ENCODE measurements around the gene LAMA1. TPM values are rescaled to one million over a fixed set of nuclear protein-coding genes. Genes with fewer than 3 reads are reported as not detected.

Gene LAMA1
- total RNA-seq, 1 experiment from 2014 or later = 11.3 TPM

- intact Hi-C loops (cut with micrococcal nuclease) = no loop called here
- POLR2A ChIA-PET = interaction anchor here (0.6 kb wide), 1 partner anchor 40 kb away, joined by 3 read pairs; no protein-coding TSS in a partner anchor
- H3K27ac Mint-ChIP-seq (ENCODE audit: low read depth, unreplicated experiment) = no peak overlapping the region
- BruUV-seq (replicated peaks) = no TSS peak
- no peak overlapping the region for H3K4me3 Mint-ChIP-seq (ENCODE audit: unreplicated experiment)
- CTCF ChIA-PET = interaction anchor here (0.6 to 9.0 kb wide), 6 partner anchors 24 to 173 kb away, joined by 3 to 208 read pairs (median 19); no protein-coding TSS in a partner anchor
- no peaks in the 10 kb centered on the region for H3K9me3 Mint-ChIP-seq (ENCODE audit: unreplicated experiment)
- TF ChIP-seq CTCF (IDR thresholded peaks at IDR 0.05; ENCODE audit: unreplicated experiment) = no peak
- no peaks in the 10 kb centered on the region for H3K27me3 Mint-ChIP-seq (ENCODE audit: insufficient read depth, unreplicated experiment)
- no peaks in the 10 kb centered on the region for H3K36me3 Mint-ChIP-seq (ENCODE audit: insufficient read depth, unreplicated experiment)
- H3K4me1 Mint-ChIP-seq (ENCODE audit: insufficient read depth, unreplicated experiment) = peaks cover 6% of the 10 kb centered on the region
- peak; percentile 11 for DNase-seq (ENCODE audit: unreplicated experiment)
These were observed 200.5 kb downstream of the LAMA1 start for GRCh38 chr18:6917072-6917471.

DNA sequence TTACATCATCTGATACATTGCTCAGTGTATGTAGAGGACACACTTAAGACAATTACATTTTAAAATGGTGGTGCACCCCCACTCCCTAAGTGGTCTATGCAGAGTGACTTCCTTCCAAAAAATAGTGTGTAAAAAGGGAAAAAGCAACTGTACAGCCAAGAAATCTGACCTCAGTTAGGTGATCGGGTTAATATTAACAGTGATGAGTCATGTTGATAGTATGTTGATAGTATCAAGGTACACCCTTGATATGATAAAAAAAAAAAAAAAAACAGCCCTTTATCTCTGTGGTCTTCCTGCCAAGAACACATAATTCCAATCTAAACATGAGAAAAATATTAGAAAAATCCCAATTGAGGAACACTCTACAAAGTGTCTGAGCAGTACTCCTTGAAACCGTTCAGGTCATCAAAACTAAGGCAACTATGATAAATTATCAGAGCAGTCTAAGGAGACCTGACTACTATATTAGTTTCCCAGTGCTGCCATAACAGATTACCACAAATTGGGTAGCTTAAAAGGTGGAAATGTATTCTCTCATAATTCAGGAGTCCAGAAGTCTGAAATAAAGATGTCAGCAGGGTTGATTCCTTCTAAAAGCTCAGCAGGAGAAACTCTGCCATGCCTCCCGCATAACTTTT is 216.2 kb downstream of the LAMA1 start:
- no peaks in the 10 kb centered on the region for H3K36me3 Mint-ChIP-seq (ENCODE audit: insufficient read depth, unreplicated experiment)
- CTCF ChIA-PET = interaction anchor here (0.6 kb wide), 1 partner anchor 257 kb away, joined by 3 read pairs; no protein-coding TSS in a partner anchor
- H3K4me3 Mint-ChIP-seq (ENCODE audit: unreplicated experiment) = no peak overlapping the region
- POLR2A ChIA-PET = no interaction called here
- H3K27me3 Mint-ChIP-seq (ENCODE audit: insufficient read depth, unreplicated experiment) = no peaks in the 10 kb centered on the region
- no peaks in the 10 kb centered on the region for H3K4me1 Mint-ChIP-seq (ENCODE audit: insufficient read depth, unreplicated experiment)
- no peak for DNase-seq (ENCODE audit: unreplicated experiment)
- no TSS peak for BruUV-seq (replicated peaks)
- intact Hi-C loops (cut with micrococcal nuclease) = no loop called here
- no peak for TF ChIP-seq CTCF (IDR thresholded peaks at IDR 0.05; ENCODE audit: unreplicated experiment)
- H3K27ac Mint-ChIP-seq (ENCODE audit: low read depth, unreplicated experiment) = no peak overlapping the region
- H3K9me3 Mint-ChIP-seq (ENCODE audit: unreplicated experiment) = peaks cover 8% of the 10 kb centered on the region

DNA sequence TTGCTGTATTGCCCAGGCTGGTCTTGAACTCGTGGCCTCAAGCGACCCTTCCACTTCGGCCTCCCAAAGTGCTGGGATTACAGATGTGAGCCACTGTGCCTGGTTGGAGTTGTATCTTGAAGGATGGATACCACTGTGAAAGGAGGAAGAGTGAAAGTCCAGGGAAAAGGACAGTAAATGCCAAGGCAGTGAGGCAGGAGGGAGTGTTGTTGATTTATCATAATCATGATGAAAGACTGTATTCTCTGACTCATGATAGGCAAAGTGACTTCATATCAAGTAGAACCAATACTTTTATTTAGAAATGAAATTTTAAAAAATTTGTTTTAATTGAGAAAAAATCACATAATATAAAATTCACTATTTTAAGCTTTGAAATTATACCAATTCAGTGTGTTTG is 225.8 kb downstream of the LAMA1 start:
- H3K27me3 Mint-ChIP-seq (ENCODE audit: insufficient read depth, unreplicated experiment) = no peaks in the 10 kb centered on the region
- BruUV-seq (replicated peaks) = no TSS peak
- H3K4me3 Mint-ChIP-seq (ENCODE audit: unreplicated experiment) = no peak overlapping the region
- no peaks in the 10 kb centered on the region for H3K36me3 Mint-ChIP-seq (ENCODE audit: insufficient read depth, unreplicated experiment)
- POLR2A ChIA-PET = no interaction called here
- intact Hi-C loops (cut with micrococcal nuclease) = loop anchor here (10.0 kb wide), 1 partner anchor 1437 kb away; no protein-coding TSS in a partner anchor
- no peaks in the 10 kb centered on the region for H3K9me3 Mint-ChIP-seq (ENCODE audit: unreplicated experiment)
- TF ChIP-seq CTCF (IDR thresholded peaks at IDR 0.05; ENCODE audit: unreplicated experiment) = no peak
- no peaks in the 10 kb centered on the region for H3K4me1 Mint-ChIP-seq (ENCODE audit: insufficient read depth, unreplicated experiment)
- DNase-seq (ENCODE audit: unreplicated experiment) = no peak
- CTCF ChIA-PET = interaction anchor here (0.9 to 2.0 kb wide), 4 partner anchors 30 to 1023 kb away, joined by 3 to 7 read pairs (median 4); no protein-coding TSS in a partner anchor
- H3K27ac Mint-ChIP-seq (ENCODE audit: low read depth, unreplicated experiment) = no peak overlapping the region

Other genes starting within 250 kb of the LAMA1 start
- not detected in 2 replicates for gene LRRC30, start 113.3 kb upstream of the LAMA1 start, total RNA-seq (2022)